Transverse colon (tissue), 3 donors: ENCODE results near the gene GHRHR.

Experiments
- CTCF ChIP-seq, 5 experiments: fragments of 200-600 bp in 3 of 5; fragments of 450-650 bp in 2 of 5; sonication (generic) in 3 of 5; IDR thresholded peaks; 1 replicate in 2 of 5; 2 replicates in 3 of 5; pipeline ENCODE4 v1.5.1; 2016 to 2017; ENCODE audit warnings: antibody characterized with exemption in 5 of 5, inconsistent platforms in 3 of 5, mild to moderate bottlenecking in 2 of 5, moderate library complexity in 1 of 5
- EP300 ChIP-seq: sonication (generic); formaldehyde crosslinking; IDR thresholded peaks from one replicate; pipeline ENCODE4 v1.6.1; 2017; ENCODE audit warnings: antibody characterized with exemption, low read depth
- POLR2A ChIP-seq: fragments of 450-650 bp; IDR thresholded peaks from one replicate; pipeline ENCODE4 v1.6.1; 2016; ENCODE audit warnings: antibody characterized with exemption, mild to moderate bottlenecking, moderate library complexity

GRCh38 chr7:30937416-30937815, 26.3 kb upstream of the GHRHR start:
- no peak for TF ChIP-seq CTCF (IDR thresholded peaks at IDR 0.05)
- no peak for TF ChIP-seq POLR2A
- no peak for TF ChIP-seq EP300
